Activated CD8-positive, alpha-beta memory T cell treated with anti-CD3 and anti-CD28 coated beads, Interleukin-2, amount 50 U/mL, for 4 hours (primary cell): ENCODE results near the gene NHERF1.

Experiments
- DNase-seq: peaks from one replicate; pipeline ENCODE4 v3.0.0-alpha.2; 2020

NHERF1 gene

DNA sequence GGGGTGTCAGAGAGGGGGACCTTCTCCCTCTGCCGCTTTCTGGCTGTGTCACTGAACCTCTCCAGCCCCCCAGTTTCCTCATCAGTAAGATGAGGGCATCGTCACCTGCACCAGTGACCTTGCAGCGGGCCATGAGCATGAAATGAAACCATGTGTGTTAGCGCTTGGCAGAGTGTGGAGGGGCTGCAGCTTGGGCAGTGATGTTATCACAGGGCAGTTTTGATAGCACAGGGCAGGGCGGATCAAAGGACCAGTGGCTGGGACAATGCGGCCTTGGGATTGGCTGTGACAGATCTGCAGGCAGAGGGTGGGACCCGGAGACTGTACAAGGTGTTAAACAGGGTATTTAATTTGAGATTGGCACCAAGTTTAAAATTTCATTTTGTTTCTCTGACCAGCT is 66.6 kb downstream of the NHERF1 start:
- DNase-seq: no peak

DNA sequence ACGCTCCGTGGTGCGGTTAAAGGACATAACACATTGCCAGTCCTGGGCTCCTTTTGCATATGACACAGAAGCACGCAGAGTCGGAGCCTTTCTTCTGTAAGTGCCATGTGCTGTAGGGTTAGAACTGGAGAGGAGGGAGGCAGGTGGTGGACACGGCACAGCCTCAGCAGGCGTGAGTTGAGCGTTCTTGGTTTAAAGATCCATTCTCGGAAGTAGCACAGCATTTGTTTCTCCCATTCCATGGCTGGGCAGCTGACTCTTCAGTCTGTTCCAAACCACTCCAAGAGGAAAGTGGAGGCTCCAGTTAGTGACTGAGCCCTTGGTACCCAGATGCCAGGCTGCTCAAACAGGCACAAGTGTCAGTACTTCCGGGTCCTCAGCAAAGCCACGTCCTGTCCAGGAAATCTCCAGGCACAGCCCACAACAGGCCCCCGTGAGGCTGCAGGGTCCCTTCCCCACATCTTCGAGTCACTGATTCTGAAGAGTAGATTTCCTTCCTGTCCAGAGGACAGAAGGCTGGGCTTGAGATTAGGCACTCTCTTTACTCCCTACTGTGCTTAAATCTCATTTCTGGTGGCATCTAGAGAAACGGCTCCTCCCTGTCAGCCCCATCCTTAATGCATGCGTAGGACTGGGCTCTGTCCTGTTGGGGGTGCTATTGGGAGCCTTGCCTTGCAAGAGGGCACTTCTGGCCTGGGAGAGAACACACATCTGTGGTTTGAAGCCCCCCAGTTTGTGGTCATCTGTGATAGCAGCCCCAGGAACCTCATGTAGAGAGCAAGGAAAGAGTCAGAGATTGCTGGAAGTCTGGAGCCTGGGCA is 67.3 kb downstream of the NHERF1 start:
- no peak for DNase-seq

DNA sequence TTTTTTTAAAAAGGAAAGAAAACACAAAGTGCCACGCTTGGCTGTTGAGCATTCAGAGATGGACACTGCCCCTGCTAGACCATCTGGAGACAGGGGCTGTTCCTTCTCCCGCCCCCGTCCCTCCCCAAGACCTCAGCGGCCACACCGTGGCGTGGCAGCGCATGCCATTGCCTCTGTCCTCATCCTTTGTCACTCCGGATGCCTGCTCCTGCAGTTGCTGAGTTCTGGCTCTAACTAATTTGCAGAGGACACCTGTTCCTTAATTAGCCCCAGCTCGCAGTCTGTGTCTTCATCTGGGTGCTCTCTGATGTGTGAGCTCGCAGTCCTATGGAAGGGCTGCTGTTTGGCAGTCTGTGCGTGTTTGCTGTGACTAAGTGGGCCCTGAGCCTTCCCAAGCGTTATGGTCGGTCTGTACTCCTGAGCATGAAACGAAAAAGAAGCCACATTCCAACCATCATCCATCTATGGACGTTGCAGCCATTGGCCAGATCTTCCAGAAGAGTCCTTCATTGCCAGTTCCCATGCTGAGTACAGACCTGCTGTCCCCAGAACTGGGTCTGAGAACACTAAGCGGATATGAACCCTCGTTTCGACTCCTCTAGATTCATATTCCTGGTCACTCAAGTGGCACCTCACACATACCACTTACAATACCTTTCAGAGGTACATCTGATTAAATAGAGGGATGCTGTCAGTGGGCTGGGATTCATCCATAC is 68.6 kb downstream of the NHERF1 start:
- no peak for DNase-seq

DNA sequence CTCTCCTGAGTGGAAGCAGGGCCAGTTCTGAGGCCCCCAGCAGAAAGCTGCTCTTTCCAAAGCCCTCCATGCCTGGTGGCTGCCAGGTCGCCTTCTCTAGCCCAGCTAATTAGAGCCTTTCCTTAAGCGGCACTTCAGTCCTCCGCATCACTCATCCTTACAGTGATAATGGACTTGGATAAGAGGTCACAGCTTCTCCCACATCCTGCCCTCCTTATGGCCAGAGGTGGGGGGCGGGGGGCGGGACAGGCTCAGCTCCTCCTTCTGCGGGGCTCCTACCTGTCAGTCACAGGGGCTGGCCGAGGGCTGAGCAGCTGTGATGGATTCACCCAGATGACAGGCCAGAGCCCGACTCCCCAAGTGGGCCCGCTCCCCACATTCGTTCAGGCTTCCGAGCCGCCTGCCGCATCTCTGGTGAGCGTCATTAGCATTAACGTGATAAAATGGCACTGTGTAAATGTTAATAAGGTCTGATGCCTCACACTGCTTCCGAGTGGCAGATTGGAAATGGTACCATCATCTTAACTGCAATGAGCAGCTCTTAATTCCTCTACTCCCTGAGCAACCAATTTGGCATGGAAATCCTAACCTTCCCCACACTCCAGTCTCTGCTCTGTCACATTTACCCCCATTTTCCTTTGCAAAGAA is 70.0 kb downstream of the NHERF1 start:
- no peak for DNase-seq
